ENCODE data around the gene SH3D21. TPM values are rescaled to one million over a fixed set of nuclear protein-coding genes. Genes with fewer than 3 reads are reported as not detected.

Gene SH3D21
- total RNA-seq, 1 donor from 2014 or later = 1.6 TPM

GRCh38 chr1:36323636-36324352 is 17.6 kb downstream of the SH3D21 start, which contains the start of gene EVA1B:
EVA1B (minus strand) TSS chr1:36323645; CDS start chr1:36323037, 608 bp downstream.
- intact Hi-C loops (cut with DNase I) = loop anchor here (5.0 kb wide), 1 partner anchor 44 kb away; no protein-coding TSS in a partner anchor
- peak; percentile 90 for DNase-seq (ENCODE audit: missing footprints)
- ATAC-seq = peak; percentile 69

- intact Hi-C loops (cut with DNase I) = loop anchor here (5.0 kb wide), 1 partner anchor 43 kb away; no protein-coding TSS in a partner anchor
- ATAC-seq = no peak
- no peak for DNase-seq (ENCODE audit: missing footprints)
Observed at GRCh38 chr1:36324353-36324703, 18.2 kb downstream of the SH3D21 start.

GRCh38 chr1:36326499-36326898 is 20.3 kb downstream of the SH3D21 start:
- intact Hi-C loops (cut with DNase I) = no loop called here
- DNase-seq (ENCODE audit: missing footprints) = no peak
- ATAC-seq = no peak

GRCh38 chr1:36327421-36328087 is 21.4 kb downstream of the SH3D21 start:
- intact Hi-C loops (cut with DNase I) = no loop called here
- ATAC-seq (no peak), DNase-seq (ENCODE audit: missing footprints) (no peak)

- intact Hi-C loops (cut with DNase I) = no loop called here
- DNase-seq (ENCODE audit: missing footprints) (no peak), ATAC-seq (no peak)
Observed at GRCh38 chr1:36328088-36328480, 21.9 kb downstream of the SH3D21 start.

- ATAC-seq = peak; percentile 42
- no peak for DNase-seq (ENCODE audit: missing footprints)
Observed at GRCh38 chr1:36328713-36329112, 22.5 kb downstream of the SH3D21 start.

GRCh38 chr1:36329817-36330216 is 23.6 kb downstream of the SH3D21 start:
- intact Hi-C loops (cut with DNase I) = no loop called here
- DNase-seq (ENCODE audit: missing footprints) (no peak), ATAC-seq (no peak)

More at GRCh38 chr1:36328713-36329112, 22.5 kb downstream of the SH3D21 start:
- intact Hi-C loops (cut with DNase I) = no loop called here

GRCh38 chr1:36330940-36331339 is 24.8 kb downstream of the SH3D21 start:
- intact Hi-C loops (cut with DNase I) = no loop called here
- no peak for ATAC-seq
- DNase-seq (ENCODE audit: missing footprints) = no peak

- ATAC-seq = no peak
- intact Hi-C loops (cut with DNase I) = no loop called here
- no peak for DNase-seq (ENCODE audit: missing footprints)
Observed at GRCh38 chr1:36337830-36338229, 31.7 kb downstream of the SH3D21 start.

GRCh38 chr1:36339215-36339614 is 33.0 kb downstream of the SH3D21 start:
- intact Hi-C loops (cut with DNase I) = no loop called here
- no peak for ATAC-seq
- no peak for DNase-seq (ENCODE audit: missing footprints)

GRCh38 chr1:36339615-36340014 is 33.4 kb downstream of the SH3D21 start:
- DNase-seq (ENCODE audit: missing footprints) (no peak), ATAC-seq (peak; percentile 41)
- intact Hi-C loops (cut with DNase I) = no loop called here

- intact Hi-C loops (cut with DNase I) = loop anchor here (1.0 kb wide), 1 partner anchor 80 kb away; no protein-coding TSS in a partner anchor
- no peak for DNase-seq (ENCODE audit: missing footprints)
- ATAC-seq = no peak
Observed at GRCh38 chr1:36341626-36342320, 35.6 kb downstream of the SH3D21 start.

- intact Hi-C loops (cut with DNase I) = loop anchor here (1.0 kb wide), 1 partner anchor 79 kb away; no protein-coding TSS in a partner anchor
- DNase-seq (ENCODE audit: missing footprints) = no peak
- peak; percentile 63 for ATAC-seq
Observed at GRCh38 chr1:36342426-36343185, 36.4 kb downstream of the SH3D21 start.

- ATAC-seq = no peak
- DNase-seq (ENCODE audit: missing footprints) = no peak
- intact Hi-C loops (cut with DNase I) = no loop called here
Observed at GRCh38 chr1:36343651-36344394, 37.7 kb downstream of the SH3D21 start.

GRCh38 chr1:36344395-36344680 is 38.2 kb downstream of the SH3D21 start:
- intact Hi-C loops (cut with DNase I) = no loop called here
- ATAC-seq (no peak), DNase-seq (ENCODE audit: missing footprints) (no peak)

- ATAC-seq = no peak
- DNase-seq (ENCODE audit: missing footprints) = no peak
- intact Hi-C loops (cut with DNase I) = no loop called here
Observed at GRCh38 chr1:36345353-36345752, 39.2 kb downstream of the SH3D21 start.

- intact Hi-C loops (cut with DNase I) = no loop called here
- DNase-seq (ENCODE audit: missing footprints) = no peak
- ATAC-seq = no peak
Observed at GRCh38 chr1:36346741-36347370, 40.7 kb downstream of the SH3D21 start.

GRCh38 chr1:36349241-36349671 is 43.1 kb downstream of the SH3D21 start:
- no peak for ATAC-seq
- DNase-seq (ENCODE audit: missing footprints) = no peak
- intact Hi-C loops (cut with DNase I) = no loop called here

Measured in Right ventricle myocardium inferior (tissue), 1 donor.